ENCODE results near the gene EZH2.

Gene EZH2

GRCh38 chr7:148803094-148803493 lies 81.0 kb downstream of the EZH2 start:
- DNase-seq = no peak

GRCh38 chr7:148802101-148802493 lies 82.0 kb downstream of the EZH2 start:
- DNase-seq = no peak

GRCh38 chr7:148800677-148801076 lies 83.4 kb downstream of the EZH2 start:
- DNase-seq = no peak

- no peak for DNase-seq
These were observed 84.1 kb downstream of the EZH2 start for GRCh38 chr7:148799893-148800555.

GRCh38 chr7:148796841-148797240 lies 87.2 kb downstream of the EZH2 start:
- DNase-seq = no peak

- DNase-seq = no peak
These were observed 89.6 kb downstream of the EZH2 start for GRCh38 chr7:148794476-148794875.

GRCh38 chr7:148793590-148793989 lies 90.5 kb downstream of the EZH2 start:
- no peak for DNase-seq

- no peak for DNase-seq
These were observed 92.5 kb downstream of the EZH2 start for GRCh38 chr7:148791546-148791945.

- no peak for DNase-seq
These were observed 93.2 kb downstream of the EZH2 start for GRCh38 chr7:148790850-148791249.

GRCh38 chr7:148790131-148790726 lies 93.9 kb downstream of the EZH2 start:
- no peak for DNase-seq

- DNase-seq = no peak
These were observed 94.9 kb downstream of the EZH2 start for GRCh38 chr7:148789220-148789619.

- DNase-seq = no peak
These were observed 96.4 kb downstream of the EZH2 start for GRCh38 chr7:148787571-148788295.

- peak; percentile 65 for DNase-seq
These were observed 100.1 kb downstream of the EZH2 start for GRCh38 chr7:148783801-148784527.

- DNase-seq = no peak
These were observed 101.2 kb downstream of the EZH2 start for GRCh38 chr7:148782757-148783456.

- DNase-seq = no peak
These were observed 109.6 kb downstream of the EZH2 start for GRCh38 chr7:148774471-148774870.

- no peak for DNase-seq
These were observed 110.8 kb downstream of the EZH2 start for GRCh38 chr7:148773334-148773733.

- no peak for DNase-seq
These were observed 111.6 kb downstream of the EZH2 start for GRCh38 chr7:148772297-148773089.

GRCh38 chr7:148770004-148770403 lies 114.1 kb downstream of the EZH2 start:
- DNase-seq = no peak

- DNase-seq = no peak
These were observed 120.5 kb downstream of the EZH2 start for GRCh38 chr7:148763622-148764021.

GRCh38 chr7:148761499-148762278 lies 122.4 kb downstream of the EZH2 start:
- DNase-seq = no peak
